ENCODE measurements around the gene NAA38.

DNA sequence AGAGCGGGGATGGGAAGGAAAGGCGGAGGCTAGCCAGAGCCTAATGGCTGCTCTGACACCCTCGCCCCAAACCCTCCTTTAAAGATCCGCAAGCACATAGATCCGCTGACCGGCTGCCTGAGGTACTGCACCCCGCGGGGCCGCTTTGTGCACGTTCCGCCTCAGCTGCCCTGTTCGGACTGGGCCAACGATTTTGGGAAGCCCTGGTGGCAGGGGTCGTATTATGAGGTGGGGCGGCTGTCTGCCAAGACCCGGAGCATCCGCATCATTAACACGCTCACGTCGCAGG is 1.1 kb upstream of the NAA38 start:
- TF ChIP-seq CTCF (IDR thresholded peaks at IDR 0.05) (peak in 5 of 6 experiments; percentile 41 to 68 (median 56)), POLR2A (IDR thresholded peaks at IDR 0.05) (no peak)

All from esophagus squamous epithelium (tissue), 4 donors.